ENCODE data around the gene OR1J4.
"Not testable (repeated sequence)": the region's sequence is repeated elsewhere in the genome, so short reads cannot be mapped to it uniquely, and the experiment has no call there.

OR1J4 gene

GRCh38 chr9:122518841-122519240 lies at the start of gene OR1J4:
TSS of gene OR1J4 (plus strand) at chr9:122519141. CDS start at chr9:122519141, 0 bp downstream.
- no peak for DNase-seq

- DNase-seq, result no peak
These were observed 44.4 kb upstream of the OR1J4 start for GRCh38 chr9:122474561-122474960.

GRCh38 chr9:122475717-122476116 lies 43.2 kb upstream of the OR1J4 start:
- DNase-seq, result no peak

GRCh38 chr9:122477346-122477745 lies 41.6 kb upstream of the OR1J4 start:
- no peak for DNase-seq

GRCh38 chr9:122477826-122478225 lies 41.1 kb upstream of the OR1J4 start, which contains the start of gene OR1J1:
TSS of gene OR1J1 (minus strand) at chr9:122477926. CDS start at chr9:122477926, 0 bp downstream.
- no peak for DNase-seq

- no peak for DNase-seq
These were observed 39.9 kb upstream of the OR1J4 start for GRCh38 chr9:122479062-122479461.

- no peak for DNase-seq
These were observed 20.1 kb upstream of the OR1J4 start for GRCh38 chr9:122498883-122499288.

GRCh38 chr9:122506964-122507363 lies 12.0 kb upstream of the OR1J4 start:
- no peak for DNase-seq

- DNase-seq, result no peak
These were observed 8.4 kb upstream of the OR1J4 start, which contains the start of gene OR1J2 for GRCh38 chr9:122510502-122510901. TSS of gene OR1J2 (plus strand) at chr9:122510802. CDS start at chr9:122510802, 0 bp downstream.

GRCh38 chr9:122518226-122518625 lies 715 bp upstream of the OR1J4 start:
- DNase-seq, result no peak

- DNase-seq, result no peak
These were observed 435 bp downstream of the OR1J4 start for GRCh38 chr9:122519376-122519775.

- DNase-seq, result no peak
These were observed 7.7 kb downstream of the OR1J4 start for GRCh38 chr9:122526602-122527001.

GRCh38 chr9:122527193-122527592 lies 8.3 kb downstream of the OR1J4 start, which contains the start of gene OR1N1:
TSS of gene OR1N1 (minus strand) at chr9:122527293. CDS start at chr9:122527293, 0 bp downstream.
- DNase-seq, result no peak

GRCh38 chr9:122531157-122531556 lies 12.2 kb downstream of the OR1J4 start:
- not testable (repeated sequence) for DNase-seq

- DNase-seq, result no peak
These were observed 17.2 kb downstream of the OR1J4 start for GRCh38 chr9:122536134-122536533.

- not testable (repeated sequence) for DNase-seq
These were observed 18.1 kb downstream of the OR1J4 start for GRCh38 chr9:122537066-122537465.

GRCh38 chr9:122538757-122539156 lies 19.8 kb downstream of the OR1J4 start:
- DNase-seq, result no peak

- DNase-seq, result no peak
These were observed 27.3 kb downstream of the OR1J4 start for GRCh38 chr9:122546196-122546595.

GRCh38 chr9:122551371-122551770 lies 32.4 kb downstream of the OR1J4 start:
- no peak for DNase-seq

- no peak for DNase-seq
These were observed 33.9 kb downstream of the OR1J4 start, which contains the start of gene OR1N2 for GRCh38 chr9:122552812-122553211. TSS of gene OR1N2 (plus strand) at chr9:122553112. CDS start at chr9:122553212, 100 bp downstream.

- DNase-seq, result no peak
These were observed 42.5 kb downstream of the OR1J4 start for GRCh38 chr9:122561446-122561845.

GRCh38 chr9:122562134-122562760 lies 43.3 kb downstream of the OR1J4 start:
- DNase-seq, result no peak

- no peak for DNase-seq
These were observed 49.0 kb downstream of the OR1J4 start for GRCh38 chr9:122567901-122568300.
